Left ventricle myocardium inferior (tissue), 1 donor: Measurements from ENCODE around the gene ZDHHC14. TPM values are rescaled to one million over a fixed set of nuclear protein-coding genes. Genes with fewer than 3 reads are reported as not detected.

Experiments used
- DNase-seq: peaks from one replicate; pipeline ENCODE4 v3.0.0-alpha.2; 2020
- H3K27ac ChIP-seq: fragments of 200-600 bp; replicated peaks from 2 replicates; pipeline ENCODE4 v1.8.0; 2021
- H3K27me3 ChIP-seq: fragments of 200-600 bp; 2 replicates; pipeline ENCODE4 v1.8.0; 2021; ENCODE audit warnings: low read depth
- H3K36me3 ChIP-seq: fragments of 200-600 bp; 2 replicates; pipeline ENCODE4 v1.8.0; 2021
- H3K4me1 ChIP-seq: fragments of 200-600 bp; 2 replicates; pipeline ENCODE4 v1.8.0; 2021
- H3K4me3 ChIP-seq: fragments of 200-600 bp; 2 replicates; pipeline ENCODE4 v1.8.0; 2021; ENCODE audit warnings: mild to moderate bottlenecking, moderate library complexity
- H3K9me3 ChIP-seq: fragments of 200-600 bp; replicated peaks from 2 replicates; pipeline ENCODE4 v1.8.0; 2021
- intact Hi-C: fragments of 100-400 bp; cut with micrococcal nuclease; formaldehyde crosslinking; loops from one replicate; pipeline ENCODE4 v1.11.0; 2022
- total RNA-seq: library from RNA; stranded (reverse); fragmentation: NEBNext Ultra II Directional; extraction: Animal tissue kit (Norgen Biotek cat#: 25700); gene quantifications from one replicate; pipeline ENCODE4 v1.2.1, GENCODE V29; 2021
- TF ChIP-seq, protein P1 (sequence below): fragments of 200-600 bp; IDR thresholded peaks from 2 replicates; pipeline ENCODE4 v1.8.0; 2021; ENCODE audit warnings: antibody characterized with exemption, mild to moderate bottlenecking, borderline replicate concordance
- donor health status: DM: no; HTN: yes; CAD: no; lungs with severe emphysema.

The ZDHHC14 gene
- total RNA-seq, 1 donor from 2014 or later, result 10.0 TPM

DNA sequence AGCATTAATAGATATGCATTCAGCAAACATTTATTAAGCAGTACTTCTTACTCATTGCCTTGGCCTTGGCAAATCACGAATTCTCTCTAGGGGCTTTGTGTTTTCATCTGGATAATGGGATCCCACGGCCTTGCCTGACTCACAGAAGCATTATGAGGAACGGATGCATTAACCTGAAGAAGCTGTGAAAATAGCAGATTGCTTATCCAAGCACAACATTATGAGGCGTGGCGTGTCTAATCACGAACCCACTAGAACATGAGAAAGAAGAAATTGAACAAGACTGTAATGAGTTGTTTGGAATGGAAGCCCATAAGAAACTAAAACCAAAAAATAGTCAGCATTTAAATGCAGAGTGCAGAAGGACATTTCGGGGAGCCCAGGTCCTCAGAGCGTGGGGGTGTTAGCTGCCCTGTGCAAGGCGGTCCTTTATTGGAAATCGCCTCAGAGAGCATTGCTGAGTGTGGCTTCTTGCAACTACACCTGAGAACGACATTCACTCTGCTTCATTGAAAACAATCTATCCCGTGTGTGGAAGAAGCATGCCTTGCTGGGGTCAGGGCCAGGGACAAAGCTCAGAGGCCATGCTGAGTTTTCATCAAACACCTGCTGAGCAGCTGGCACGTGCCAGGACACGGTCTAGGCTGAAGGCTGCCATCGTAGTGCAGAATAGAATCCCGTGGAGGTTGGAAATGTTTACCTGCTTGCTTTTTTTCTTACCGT, 179.9 kb downstream of the ZDHHC14 start:
- no peak overlapping the region for H3K27ac ChIP-seq
- intact Hi-C loops, result no loop called here

DNA sequence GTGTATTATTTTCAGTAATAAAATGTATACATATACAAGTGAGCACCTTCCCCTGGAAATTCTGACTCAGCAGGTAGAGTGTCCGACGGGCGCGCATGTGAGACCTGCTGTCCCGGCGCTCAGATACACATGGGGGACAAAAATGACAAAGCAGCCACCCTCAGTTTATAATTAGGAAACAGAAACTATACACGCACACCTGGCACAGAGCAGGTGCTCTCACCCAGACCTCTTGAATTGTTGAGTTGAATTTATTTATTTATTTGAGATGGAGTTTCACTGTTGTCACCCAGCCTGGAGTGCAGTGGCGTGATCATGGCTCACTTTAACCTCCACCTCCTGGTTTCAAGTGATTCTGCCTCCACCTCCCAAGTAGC, 180.4 kb downstream of the ZDHHC14 start:
- DNase-seq, result no peak
- no peak overlapping the region for H3K4me3 ChIP-seq
- intact Hi-C loops, result no loop called here
- no peaks in the 10 kb centered on the region for H3K9me3 ChIP-seq
- H3K4me1 ChIP-seq, result no peaks in the 10 kb centered on the region
- H3K27ac ChIP-seq, result no peak overlapping the region
- no peaks in the 10 kb centered on the region for H3K27me3 ChIP-seq
- TF ChIP-seq, protein P1, sequence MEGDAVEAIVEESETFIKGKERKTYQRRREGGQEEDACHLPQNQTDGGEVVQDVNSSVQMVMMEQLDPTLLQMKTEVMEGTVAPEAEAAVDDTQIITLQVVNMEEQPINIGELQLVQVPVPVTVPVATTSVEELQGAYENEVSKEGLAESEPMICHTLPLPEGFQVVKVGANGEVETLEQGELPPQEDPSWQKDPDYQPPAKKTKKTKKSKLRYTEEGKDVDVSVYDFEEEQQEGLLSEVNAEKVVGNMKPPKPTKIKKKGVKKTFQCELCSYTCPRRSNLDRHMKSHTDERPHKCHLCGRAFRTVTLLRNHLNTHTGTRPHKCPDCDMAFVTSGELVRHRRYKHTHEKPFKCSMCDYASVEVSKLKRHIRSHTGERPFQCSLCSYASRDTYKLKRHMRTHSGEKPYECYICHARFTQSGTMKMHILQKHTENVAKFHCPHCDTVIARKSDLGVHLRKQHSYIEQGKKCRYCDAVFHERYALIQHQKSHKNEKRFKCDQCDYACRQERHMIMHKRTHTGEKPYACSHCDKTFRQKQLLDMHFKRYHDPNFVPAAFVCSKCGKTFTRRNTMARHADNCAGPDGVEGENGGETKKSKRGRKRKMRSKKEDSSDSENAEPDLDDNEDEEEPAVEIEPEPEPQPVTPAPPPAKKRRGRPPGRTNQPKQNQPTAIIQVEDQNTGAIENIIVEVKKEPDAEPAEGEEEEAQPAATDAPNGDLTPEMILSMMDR, result no peak
- H3K36me3 ChIP-seq, result no peaks in the 10 kb centered on the region

More for the DNA sequence above, 179.9 kb downstream of the ZDHHC14 start:
- Histone ChIP-seq H3K27me3 (no peaks in the 10 kb centered on the region), H3K36me3 (no peaks in the 10 kb centered on the region), H3K4me3 (no peak overlapping the region), H3K9me3 (no peaks in the 10 kb centered on the region), H3K4me1 (no peaks in the 10 kb centered on the region)
- no peak for DNase-seq
- TF ChIP-seq, protein P1, result no peak

DNA sequence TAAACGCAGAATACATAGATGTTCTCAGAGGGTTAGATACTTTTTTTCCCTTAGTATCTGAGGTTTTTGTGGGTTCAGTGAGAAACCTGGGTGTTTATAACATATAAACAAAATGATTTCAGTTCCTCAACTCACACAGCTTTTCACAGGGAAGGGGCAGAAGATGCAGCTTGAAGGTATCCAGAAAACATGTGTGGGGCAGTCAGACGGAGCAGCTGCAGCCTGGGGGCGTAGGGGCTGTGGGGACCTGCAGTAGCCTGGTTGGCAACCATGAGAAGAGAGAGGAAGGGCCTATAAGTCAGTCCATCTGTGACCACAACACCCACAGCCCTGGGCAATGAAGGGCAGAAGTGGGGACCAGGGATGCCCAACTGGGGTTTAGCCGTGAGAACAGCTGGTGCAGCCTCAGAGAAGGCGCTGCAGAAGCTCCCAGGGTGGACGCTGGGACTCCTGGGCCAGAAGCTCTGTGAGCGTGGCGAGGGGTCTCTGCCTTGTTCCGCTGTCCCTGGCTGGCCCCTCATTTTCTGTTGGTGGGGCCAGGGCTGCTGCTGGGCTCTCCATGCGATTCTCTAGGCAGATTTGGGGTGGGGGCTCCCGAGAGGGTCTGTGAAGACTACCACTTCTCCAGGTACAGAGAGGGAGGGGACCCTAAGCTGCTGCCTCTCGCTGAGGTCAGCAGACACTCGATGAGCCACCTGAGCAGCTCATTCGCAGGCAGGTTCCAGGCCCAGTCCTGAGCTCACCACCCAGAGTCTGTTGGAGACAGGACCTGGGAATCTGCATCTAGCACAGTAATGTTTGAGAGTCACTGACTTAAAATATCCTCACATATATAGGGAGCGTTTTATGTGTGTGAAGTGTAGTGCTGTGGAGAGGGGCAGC, 181.2 kb downstream of the ZDHHC14 start:
- no peak for DNase-seq
- no peaks in the 10 kb centered on the region for H3K4me1 ChIP-seq
- no peak overlapping the region for H3K27ac ChIP-seq
- intact Hi-C loops, result no loop called here
- H3K36me3 ChIP-seq, result no peaks in the 10 kb centered on the region
- no peaks in the 10 kb centered on the region for H3K9me3 ChIP-seq
- TF ChIP-seq, protein P1, result no peak
- H3K27me3 ChIP-seq, result no peaks in the 10 kb centered on the region
- H3K4me3 ChIP-seq, result no peak overlapping the region

DNA sequence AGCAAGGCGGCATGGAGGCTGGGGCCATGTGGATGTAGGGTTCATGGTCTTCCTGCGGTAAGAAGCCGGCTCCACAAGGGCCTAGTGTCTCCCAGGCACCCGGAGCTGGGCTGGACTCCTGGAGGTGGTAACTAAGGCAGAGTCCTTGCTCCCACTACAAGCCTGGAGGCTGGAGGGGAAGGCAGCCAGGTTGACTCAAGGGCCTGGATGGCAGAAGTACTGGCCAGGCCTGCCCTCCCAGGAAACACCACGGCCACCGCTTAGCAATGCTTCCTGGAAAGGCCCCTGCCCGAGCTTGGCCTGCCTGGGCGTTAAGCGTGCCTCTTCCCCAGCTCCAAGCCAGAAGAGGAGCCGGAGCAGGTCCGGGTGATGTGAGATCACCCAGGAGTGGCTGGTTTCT, 182.0 kb downstream of the ZDHHC14 start:
- Histone ChIP-seq H3K27ac (no peak overlapping the region), H3K27me3 (no peaks in the 10 kb centered on the region), H3K36me3 (no peaks in the 10 kb centered on the region), H3K4me3 (no peak overlapping the region), H3K9me3 (no peaks in the 10 kb centered on the region), H3K4me1 (no peaks in the 10 kb centered on the region)
- intact Hi-C loops, result no loop called here
- no peak for DNase-seq
- TF ChIP-seq, protein P1, result no peak

DNA sequence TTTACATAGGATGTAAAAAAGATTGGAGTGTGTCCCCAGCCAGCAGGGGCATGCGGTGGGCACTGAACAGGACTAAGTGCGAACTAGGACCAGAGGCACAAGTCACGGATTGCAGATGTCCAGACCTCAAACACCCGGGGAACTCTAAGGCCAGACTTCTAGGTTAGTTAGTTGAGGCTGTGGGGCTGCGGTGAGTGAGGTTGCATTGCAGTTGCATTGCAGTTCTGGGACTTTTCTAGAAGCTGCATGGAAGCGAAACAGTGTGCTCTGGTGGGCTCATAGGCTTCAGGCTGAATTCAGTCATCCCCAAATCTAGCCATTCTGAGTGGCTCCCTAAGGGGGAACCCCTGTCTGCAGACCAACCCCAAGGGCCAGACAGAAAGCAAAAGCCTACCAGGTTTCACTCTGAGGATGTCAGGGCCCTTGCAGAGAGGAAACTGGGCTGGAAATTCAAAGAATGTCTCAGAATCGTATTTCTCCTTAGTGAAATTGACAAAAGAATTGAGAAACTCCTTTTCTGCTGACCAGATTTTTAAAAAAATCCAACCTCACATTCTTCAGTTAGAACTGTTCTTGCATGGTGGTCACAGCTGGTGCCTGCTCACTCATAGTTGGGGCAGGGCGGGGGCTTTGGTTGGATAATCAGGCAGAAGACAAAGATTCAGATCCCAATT, 182.8 kb downstream of the ZDHHC14 start:
- intact Hi-C loops, result no loop called here
- no peaks in the 10 kb centered on the region for H3K27me3 ChIP-seq
- H3K4me3 ChIP-seq, result no peak overlapping the region
- H3K9me3 ChIP-seq, result peaks cover 4% of the 10 kb centered on the region
- H3K36me3 ChIP-seq, result no peaks in the 10 kb centered on the region
- DNase-seq, result no peak
- no peaks in the 10 kb centered on the region for H3K4me1 ChIP-seq
- H3K27ac ChIP-seq, result no peak overlapping the region
- TF ChIP-seq, protein P1, result no peak
